HepG2 (cell line): ENCODE data around the gene CENATAC. TPM values are rescaled to one million over a fixed set of nuclear protein-coding genes. Genes with fewer than 3 reads are reported as not detected.

ENCODE experiments used
- AKNA ChIP-seq: sonication (generic); formaldehyde crosslinking; IDR thresholded peaks from 2 replicates; pipeline ENCODE4 v1.4.0; 2020; ENCODE audit warnings: missing genetic modification reagents, borderline replicate concordance
- ATF7 ChIP-seq, 2 experiments: fragments of 450-650 bp in 1 of 2; sonication (generic) in 1 of 2; formaldehyde crosslinking in 1 of 2; IDR thresholded peaks; 2 replicates each; pipeline versions ENCODE4 v1.4.0 to v1.6.1; 2016 to 2020; ENCODE audit warnings: antibody characterized with exemption in 1 of 2, mild to moderate bottlenecking in 1 of 2, missing genetic modification reagents in 1 of 2
- ETS1 ChIP-seq: sonication (generic); formaldehyde crosslinking; IDR thresholded peaks from 2 replicates; pipeline ENCODE4 v1.4.0; 2020; ENCODE audit warnings: missing genetic modification reagents
- HNRNPLL ChIP-seq: fragments of 200-400 bp; formaldehyde crosslinking; IDR thresholded peaks from 2 replicates; pipeline ENCODE4 v1.6.1; 2017; ENCODE audit warnings: mild to moderate bottlenecking, low read depth, low read length; ENCODE audit not compliant: poor library complexity, severe bottlenecking
- MAF1 ChIP-seq: sonication (generic); formaldehyde crosslinking; IDR thresholded peaks from 2 replicates; pipeline ENCODE4 v1.5.0; 2020; ENCODE audit warnings: missing genetic modification reagents, borderline replicate concordance
- PRPF4 ChIP-seq: fragments of 200-400 bp; formaldehyde crosslinking; IDR thresholded peaks from 2 replicates; pipeline ENCODE4 v1.6.1; 2016; ENCODE audit warnings: low read length, low read depth; ENCODE audit not compliant: poor library complexity, severe bottlenecking
- RBFOX2 ChIP-seq: fragments of 200-400 bp; formaldehyde crosslinking; IDR thresholded peaks from 2 replicates; pipeline ENCODE4 v1.6.1; 2017; ENCODE audit warnings: low read depth, mild to moderate bottlenecking, low read length
- SALL2 ChIP-seq: sonication (generic); formaldehyde crosslinking; IDR thresholded peaks from 2 replicates; pipeline ENCODE4 v1.8.1; 2023; ENCODE audit warnings: mild to moderate bottlenecking, missing genetic modification reagents, inconsistent platforms
- SIX1 ChIP-seq: sonication (generic); formaldehyde crosslinking; IDR thresholded peaks from 2 replicates; pipeline ENCODE4 v1.4.0; 2020; ENCODE audit warnings: missing genetic modification reagents, borderline replicate concordance
- SP5 ChIP-seq: IDR thresholded peaks from 2 replicates; pipeline ENCODE4 v1.6.1; 2016; ENCODE audit warnings: low read depth, borderline replicate concordance
- TARDBP ChIP-seq: sonication (generic); formaldehyde crosslinking; IDR thresholded peaks from 2 replicates; pipeline ENCODE4 v1.8.0; 2022; ENCODE audit warnings: mild to moderate bottlenecking, missing genetic modification reagents
- TBX2 ChIP-seq: sonication (generic); formaldehyde crosslinking; IDR thresholded peaks from 2 replicates; pipeline ENCODE4 v1.5.0; 2020; ENCODE audit warnings: missing genetic modification reagents, mild to moderate bottlenecking, borderline replicate concordance
- TRIM24 ChIP-seq: sonication (generic); formaldehyde crosslinking; IDR thresholded peaks from 2 replicates; pipeline ENCODE4 v1.8.0; 2022; ENCODE audit warnings: mild to moderate bottlenecking, missing genetic modification reagents
- ZMYM4 ChIP-seq: sonication (generic); formaldehyde crosslinking; IDR thresholded peaks from 2 replicates; pipeline ENCODE4 v1.8.1; 2023; ENCODE audit warnings: mild to moderate bottlenecking, missing genetic modification reagents
- ZNF335 ChIP-seq: sonication (generic); formaldehyde crosslinking; IDR thresholded peaks from 2 replicates; pipeline ENCODE4 v1.4.0; 2020; ENCODE audit warnings: missing genetic modification reagents
- ZNF446 ChIP-seq: sonication (generic); formaldehyde crosslinking; IDR thresholded peaks from 2 replicates; pipeline ENCODE4 v1.5.0; 2020; ENCODE audit warnings: mild to moderate bottlenecking, missing genetic modification reagents
- ZNF724P ChIP-seq: sonication (generic); formaldehyde crosslinking; IDR thresholded peaks from 2 replicates; pipeline ENCODE4 v1.8.0; 2022; ENCODE audit warnings: missing genetic modification reagents, borderline replicate concordance
- polyA plus RNA-seq, 8 experiments: library from polyadenylated mRNA; depleted of rRNA in 3 of 8; stranded (reverse) in 7 of 8; unstranded in 1 of 8; fragments of >200 nt; fragmentation: Illumina TruSeq in 4 of 8; extraction: Trizol in 4 of 8; gene quantifications; 2 replicates each; pipeline versions ENCODE4 v1.2.1 to v1.2.3, GENCODE V29; 2011 to 2016; ENCODE audit warnings: low read depth in 4 of 8, missing spikeins in 1 of 8, mixed read lengths in 1 of 8; ENCODE audit not compliant: insufficient read depth in 1 of 8
- total RNA-seq, 5 experiments: library from RNA; depleted of rRNA; stranded (reverse); fragments of >200 nt; fragmentation: Illumina TruSeq; extraction: Trizol; gene quantifications; 2 replicates each; pipeline ENCODE4 v1.2.3, GENCODE V29; 2016; ENCODE audit warnings: low read depth in 1 of 5
- TF ChIP-seq, protein P1 (sequence below): sonication (generic); formaldehyde crosslinking; conservative IDR thresholded peaks from 2 replicates; pipeline ENCODE4 v1.8.0; 2022; ENCODE audit warnings: missing genetic modification reagents
- TF ChIP-seq, protein P2 (sequence below): sonication (generic); formaldehyde crosslinking; IDR thresholded peaks from 2 replicates; pipeline ENCODE4 v1.5.0; 2020; ENCODE audit warnings: missing genetic modification reagents, mild to moderate bottlenecking, borderline replicate concordance

The CENATAC gene
- total and polyA plus RNA-seq, 2 of the 13 experiments (the other 11 are each of a cell fraction or from before 2014, with no cell fraction given), result 21.7 to 25.0 TPM

DNA sequence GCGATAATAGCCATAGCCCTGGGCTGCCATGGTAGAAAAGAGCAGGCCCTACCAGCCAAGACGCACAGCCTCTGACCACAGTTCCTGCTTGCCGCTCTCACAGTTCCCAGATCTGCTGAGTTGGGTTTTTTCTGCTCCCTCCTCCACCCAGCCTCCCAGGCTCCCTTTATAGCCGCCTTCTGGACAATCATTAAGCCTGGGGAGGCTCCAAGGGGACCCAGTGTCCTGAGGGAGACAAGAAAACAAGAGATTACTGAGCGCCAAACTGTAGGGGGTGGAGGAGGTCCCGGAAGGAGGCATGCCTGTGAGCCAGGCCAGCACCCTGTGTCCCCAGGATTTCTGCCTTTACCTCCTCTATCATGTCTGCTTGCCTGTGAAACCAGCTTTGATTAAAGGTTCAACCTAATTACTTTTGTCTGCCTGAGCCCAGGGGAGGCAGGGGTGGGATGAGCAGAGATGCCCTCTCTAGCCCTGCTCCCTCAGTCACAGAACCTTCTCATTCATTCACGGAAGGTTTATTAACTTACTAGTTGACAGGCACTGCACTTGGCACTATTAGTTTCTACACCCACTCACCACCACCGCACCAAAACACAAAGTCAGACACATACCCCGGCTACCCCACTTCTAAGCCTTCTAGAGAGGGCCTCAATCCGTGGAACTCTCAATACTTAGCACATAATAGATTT lies 31.5 kb downstream of the CENATAC start (continued):
- no peak for TF ChIP-seq ETS1
- TF ChIP-seq PRPF4, result no peak
- peak; percentile 60 for TF ChIP-seq ZMYM4
- no peak for TF ChIP-seq ZNF446
- 0 out of 2 replicates have a peak, but pooled peaks have one; percentile 42 for TF ChIP-seq SP5
- no peak for TF ChIP-seq SIX1 (CRISPR knock-in tag)
- no peak for TF ChIP-seq MAF1 (CRISPR knock-in tag)
- TF ChIP-seq SALL2 (CRISPR knock-in tag), result no peak
- TF ChIP-seq TARDBP (CRISPR knock-in tag), result peak; percentile 66; the same call in 1 of the 2 replicates
- no peak for TF ChIP-seq TRIM24 (CRISPR knock-in tag)
- peak; percentile 15; the same call in 1 of the 2 replicates for TF ChIP-seq TBX2 (CRISPR knock-in tag)
- TF ChIP-seq HNRNPLL, result no peak
- TF ChIP-seq, protein P1, sequence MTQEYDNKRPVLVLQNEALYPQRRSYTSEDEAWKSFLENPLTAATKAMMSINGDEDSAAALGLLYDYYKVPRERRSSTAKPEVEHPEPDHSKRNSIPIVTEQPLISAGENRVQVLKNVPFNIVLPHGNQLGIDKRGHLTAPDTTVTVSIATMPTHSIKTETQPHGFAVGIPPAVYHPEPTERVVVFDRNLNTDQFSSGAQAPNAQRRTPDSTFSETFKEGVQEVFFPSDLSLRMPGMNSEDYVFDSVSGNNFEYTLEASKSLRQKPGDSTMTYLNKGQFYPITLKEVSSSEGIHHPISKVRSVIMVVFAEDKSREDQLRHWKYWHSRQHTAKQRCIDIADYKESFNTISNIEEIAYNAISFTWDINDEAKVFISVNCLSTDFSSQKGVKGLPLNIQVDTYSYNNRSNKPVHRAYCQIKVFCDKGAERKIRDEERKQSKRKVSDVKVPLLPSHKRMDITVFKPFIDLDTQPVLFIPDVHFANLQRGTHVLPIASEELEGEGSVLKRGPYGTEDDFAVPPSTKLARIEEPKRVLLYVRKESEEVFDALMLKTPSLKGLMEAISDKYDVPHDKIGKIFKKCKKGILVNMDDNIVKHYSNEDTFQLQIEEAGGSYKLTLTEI (CRISPR knock-in tag), result no peak
- no peak for TF ChIP-seq ATF7 (IDR thresholded peaks at IDR 0.05)
- no peak for TF ChIP-seq ATF7 (CRISPR knock-in tag; IDR thresholded peaks at IDR 0.05)
- TF ChIP-seq ZNF335 (CRISPR knock-in tag), result no peak
- no peak for TF ChIP-seq AKNA (CRISPR knock-in tag)
- TF ChIP-seq, protein P2, sequence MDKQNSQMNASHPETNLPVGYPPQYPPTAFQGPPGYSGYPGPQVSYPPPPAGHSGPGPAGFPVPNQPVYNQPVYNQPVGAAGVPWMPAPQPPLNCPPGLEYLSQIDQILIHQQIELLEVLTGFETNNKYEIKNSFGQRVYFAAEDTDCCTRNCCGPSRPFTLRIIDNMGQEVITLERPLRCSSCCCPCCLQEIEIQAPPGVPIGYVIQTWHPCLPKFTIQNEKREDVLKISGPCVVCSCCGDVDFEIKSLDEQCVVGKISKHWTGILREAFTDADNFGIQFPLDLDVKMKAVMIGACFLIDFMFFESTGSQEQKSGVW, result no peak
- TF ChIP-seq ZNF724P (CRISPR knock-in tag), result no peak
- no peak for TF ChIP-seq RBFOX2
